HG03571 (cell line): ENCODE results near the gene HMX3.
A peak's percentile ranks its signal among the peaks of the same experiment; 100 is the strongest.

ENCODE experiments used
- ATAC-seq: cut with Tn5 transposase; IDR thresholded peaks from one replicate; pipeline ENCODE4 v1.9.1; 2021; ENCODE audit not compliant: unreplicated experiment

HMX3 gene

GRCh38 chr10:123147635-123148413 lies 12.1 kb downstream of the HMX3 start, which contains the start of gene HMX2:
HMX2 (plus strand) TSS chr10:123148136; CDS start chr10:123148379, 243 bp downstream.
- no peak for ATAC-seq

DNA sequence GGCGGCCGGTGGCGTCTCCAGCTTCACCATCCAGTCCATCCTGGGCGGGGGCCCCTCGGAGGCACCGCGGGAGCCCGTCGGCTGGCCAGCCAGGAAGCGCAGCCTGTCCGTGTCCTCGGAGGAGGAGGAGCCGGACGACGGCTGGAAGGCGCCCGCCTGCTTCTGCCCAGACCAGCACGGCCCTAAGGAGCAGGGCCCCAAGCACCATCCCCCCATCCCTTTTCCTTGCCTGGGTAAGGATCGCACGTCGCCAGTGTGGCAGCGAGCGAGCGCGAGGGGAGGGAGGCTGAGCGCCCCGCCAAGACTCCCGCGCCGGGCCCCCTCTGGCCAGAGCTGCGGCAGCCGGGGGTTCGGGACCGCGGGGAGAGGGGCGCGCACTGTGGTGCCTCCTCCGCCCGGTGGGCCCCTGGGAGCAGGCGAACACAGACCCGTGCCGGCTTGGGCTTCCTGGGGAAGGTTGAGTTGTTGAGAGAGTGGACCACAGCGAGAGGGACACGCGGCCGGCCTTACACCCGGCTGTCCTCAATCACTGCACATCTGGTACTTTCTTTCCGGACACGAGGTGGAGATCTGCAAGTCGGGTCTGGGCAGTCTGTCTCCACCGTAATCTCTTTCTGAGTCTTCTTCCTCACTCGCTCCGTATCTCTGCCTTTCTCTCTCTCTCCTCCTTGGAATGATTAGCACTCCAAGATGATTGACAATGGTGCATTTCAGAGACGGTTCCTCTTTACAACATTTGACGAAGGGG lies 12.8 kb downstream of the HMX3 start:
- no peak for ATAC-seq

DNA sequence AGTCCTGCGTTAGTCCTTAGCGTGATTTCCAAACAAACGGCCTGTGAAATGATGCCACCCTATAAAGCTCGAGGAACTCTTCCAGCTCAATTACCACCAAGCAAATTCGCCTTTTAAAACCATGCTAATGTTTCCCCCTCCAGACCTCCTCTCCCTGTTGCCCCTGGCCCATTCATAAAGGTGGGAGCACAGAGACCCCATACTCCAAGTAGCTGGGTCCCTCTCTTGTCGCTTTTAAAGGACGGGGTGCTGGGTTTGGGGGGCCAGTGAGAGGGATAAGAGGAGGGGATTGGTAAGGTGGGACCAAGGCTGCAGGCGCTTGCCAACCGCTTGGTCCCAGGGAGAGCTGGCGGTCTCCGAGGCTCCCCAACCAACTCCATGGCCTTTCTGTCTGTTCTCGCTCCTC lies 13.4 kb downstream of the HMX3 start:
- no peak for ATAC-seq

- ATAC-seq, result no peak
These were observed 13.9 kb downstream of the HMX3 start for GRCh38 chr10:123149568-123150270.

GRCh38 chr10:123150271-123150985 lies 14.7 kb downstream of the HMX3 start:
- ATAC-seq, result no peak

DNA sequence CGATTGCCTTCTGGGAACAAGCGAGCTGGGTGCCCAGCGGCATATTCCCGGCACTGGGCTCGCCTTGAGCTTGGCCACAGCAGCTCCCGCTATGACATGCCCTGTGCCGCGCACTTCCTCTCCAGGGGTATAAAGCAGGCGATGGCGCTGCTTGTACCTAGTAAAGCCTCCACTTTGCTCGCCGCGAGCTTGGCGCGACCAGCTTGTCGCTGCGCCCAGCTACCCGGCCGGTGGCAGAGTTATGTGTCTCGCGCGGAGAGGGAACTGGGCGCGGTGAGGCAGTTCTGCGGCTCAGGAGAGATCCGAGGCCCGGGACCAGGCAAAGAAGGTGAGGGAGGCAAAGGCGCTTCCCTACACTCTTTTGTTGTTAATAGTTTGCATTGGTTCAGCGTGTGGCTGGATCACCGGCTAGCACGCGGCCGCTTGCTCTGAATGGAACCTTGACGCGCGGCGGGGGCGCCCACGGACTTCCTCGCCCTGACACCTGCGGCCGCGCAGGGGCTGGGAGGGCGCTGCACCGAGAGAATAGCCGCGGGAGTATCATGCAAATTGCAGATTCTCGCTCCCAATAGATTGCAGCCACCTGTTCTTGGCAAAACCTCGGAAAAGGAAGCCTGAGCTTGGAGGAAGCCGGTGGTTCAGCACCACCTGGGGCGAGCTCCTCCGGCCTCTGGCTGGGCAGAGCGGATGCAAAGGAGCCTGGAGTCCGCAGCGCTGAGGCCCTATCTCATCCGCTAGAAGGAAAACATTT lies 15.4 kb downstream of the HMX3 start:
- ATAC-seq, result no peak

DNA sequence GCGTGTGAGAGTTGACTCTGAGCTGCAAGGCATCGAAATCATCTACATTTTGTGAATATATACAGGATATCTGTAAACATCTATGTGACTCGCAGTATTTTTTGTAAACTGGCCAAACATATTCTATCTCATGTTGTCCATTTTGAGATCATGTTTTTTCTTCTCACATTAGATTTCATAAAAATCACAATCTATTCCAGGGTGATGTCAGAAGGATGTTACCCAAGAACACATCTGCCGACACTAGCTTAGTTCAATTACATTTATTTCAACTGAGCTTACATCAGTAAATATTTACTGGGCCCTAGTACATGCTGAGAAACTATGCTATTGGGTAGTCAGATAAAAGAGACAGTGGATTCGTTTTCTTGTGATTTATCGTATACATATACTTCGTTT lies 16.0 kb downstream of the HMX3 start:
- ATAC-seq, result no peak

GRCh38 chr10:123153486-123154091 lies 17.8 kb downstream of the HMX3 start:
- ATAC-seq, result no peak

GRCh38 chr10:123154092-123154710 lies 18.4 kb downstream of the HMX3 start, which contains the start of gene BUB3:
BUB3 (plus strand) TSS chr10:123154402; CDS start chr10:123154918, 516 bp downstream.
- peak; percentile 91 for ATAC-seq

- ATAC-seq, result peak; percentile 53
These were observed 19.1 kb downstream of the HMX3 start for GRCh38 chr10:123154711-123155505.

DNA sequence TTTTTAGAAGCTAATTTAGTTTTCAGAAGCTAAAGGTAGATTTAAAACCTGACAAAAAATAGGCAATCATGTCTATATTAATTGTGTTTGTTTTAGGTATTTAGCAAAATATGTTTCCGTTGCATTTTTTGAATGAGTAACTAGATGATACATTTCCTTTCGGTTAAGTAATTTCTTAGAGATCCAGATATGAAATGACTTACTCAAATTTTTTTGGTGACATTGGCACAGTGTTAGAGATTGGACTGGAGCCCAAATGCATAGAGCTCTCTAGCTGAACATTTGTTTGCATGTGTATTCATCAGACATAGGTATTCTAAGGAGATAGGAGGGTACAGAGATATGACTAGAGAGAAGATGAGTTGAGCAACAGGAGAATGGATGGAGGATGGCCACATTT lies 20.3 kb downstream of the HMX3 start:
- no peak for ATAC-seq

DNA sequence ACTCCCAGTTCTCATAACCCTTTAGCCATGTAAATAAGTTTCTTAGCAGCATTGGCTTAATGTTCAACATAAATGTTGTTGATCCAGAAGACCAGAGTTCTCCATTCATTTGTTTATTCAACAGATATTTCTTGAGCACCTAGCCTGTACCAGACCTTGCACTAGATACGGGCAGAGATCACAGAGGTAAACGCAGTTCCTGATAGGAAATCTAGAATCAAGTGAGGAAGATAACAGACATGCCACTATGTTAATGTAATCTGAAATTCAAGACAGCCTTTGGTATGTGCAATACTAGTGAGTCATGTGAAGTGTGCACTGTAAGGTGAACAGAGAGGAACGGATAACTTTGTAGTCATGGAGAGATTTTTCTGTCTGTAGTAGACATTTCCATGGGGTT lies 21.4 kb downstream of the HMX3 start:
- ATAC-seq, result no peak

DNA sequence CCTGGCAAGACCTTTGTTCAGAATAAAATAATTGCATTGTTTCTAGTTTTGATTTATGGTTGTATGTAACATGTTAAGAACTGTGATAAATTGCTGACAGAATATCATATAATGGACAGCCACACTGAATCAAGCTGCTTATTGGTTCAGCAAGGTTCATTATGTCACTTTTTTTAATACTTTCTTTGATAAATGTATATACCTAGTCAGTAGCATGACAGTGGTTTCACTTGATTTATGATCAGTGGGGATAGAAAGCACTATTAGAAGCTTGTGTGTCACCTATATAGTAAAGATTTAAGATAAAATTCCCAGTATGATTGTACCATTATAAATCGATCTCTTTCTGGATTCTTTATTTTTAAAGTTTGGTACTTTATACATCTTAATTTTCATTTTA lies 22.9 kb downstream of the HMX3 start:
- no peak for ATAC-seq

- no peak for ATAC-seq
These were observed 24.7 kb downstream of the HMX3 start for GRCh38 chr10:123160311-123160980.

GRCh38 chr10:123164319-123164718 lies 28.5 kb downstream of the HMX3 start:
- no peak for ATAC-seq

DNA sequence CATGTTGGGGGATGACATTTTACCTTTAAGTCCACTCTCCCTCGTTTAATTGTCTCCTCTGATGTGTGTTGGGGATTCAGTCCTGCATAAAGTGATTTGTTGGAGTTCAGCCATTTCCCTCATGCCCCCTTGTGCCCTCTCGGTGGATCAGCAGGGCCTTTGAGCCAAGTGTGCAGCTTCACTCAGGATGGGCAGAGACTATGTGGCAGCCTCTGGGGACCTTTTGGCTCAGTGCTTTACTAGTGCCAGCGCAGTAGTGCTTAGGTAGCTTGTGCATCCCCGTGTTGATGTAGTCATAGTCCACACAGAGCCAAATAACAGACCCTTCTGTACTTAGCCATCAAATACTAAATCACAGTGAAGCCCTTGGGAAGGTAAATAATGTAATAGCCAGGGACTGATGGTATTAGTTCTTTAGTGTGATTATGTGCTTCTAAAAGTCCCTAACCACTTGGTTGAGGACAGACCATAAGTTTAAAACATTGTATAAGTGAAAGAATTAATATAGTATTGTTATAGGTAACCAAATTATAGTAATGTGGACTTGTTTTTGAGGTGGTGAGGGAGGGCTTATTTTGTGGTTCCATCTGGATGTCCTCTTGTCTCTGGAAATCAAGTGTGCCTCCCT lies 29.8 kb downstream of the HMX3 start:
- ATAC-seq, result no peak

- no peak for ATAC-seq
These were observed 30.8 kb downstream of the HMX3 start for GRCh38 chr10:123166618-123167017.

GRCh38 chr10:123170961-123171360 lies 35.2 kb downstream of the HMX3 start:
- no peak for ATAC-seq
